Right atrium auricular region (tissue), 2 donors: ENCODE data around the gene AOX1. TPM values are rescaled to one million over a fixed set of nuclear protein-coding genes. Genes with fewer than 3 reads are reported as not detected.

Source experiments
- DNase-seq: peaks from one replicate; pipeline ENCODE4 v3.0.0-alpha.2; 2019; ENCODE audit warnings: low spot score
- H3K27ac ChIP-seq, 2 donors: fragments of 200-600 bp; sonication (generic); 1 replicate in 1 of 2; 2 replicates in 1 of 2; pipeline ENCODE4 v1.5.1; 2016 to 2019
- H3K27me3 ChIP-seq, 2 donors: fragments of 200-600 bp; sonication (generic); one replicate each; pipeline versions ENCODE4 v1.5.1 to v1.6.0; 2017 to 2019
- H3K36me3 ChIP-seq: fragments of 200-600 bp; sonication (generic); one replicate; pipeline ENCODE4 v1.5.1; 2016
- H3K4me1 ChIP-seq, 2 donors: fragments of 200-600 bp; sonication (generic); one replicate each; pipeline versions ENCODE4 v1.5.1 to v1.6.0; 2017 to 2019
- H3K4me3 ChIP-seq, 2 donors: fragments of 200-600 bp; sonication (generic); 1 replicate in 1 of 2; 2 replicates in 1 of 2; pipeline ENCODE4 v1.5.1; 2017 to 2019; ENCODE audit warnings: mild to moderate bottlenecking in 1 of 2, moderate library complexity in 1 of 2
- H3K9me3 ChIP-seq, 2 donors: fragments of 200-600 bp; sonication (generic); one replicate each; pipeline ENCODE4 v1.5.1; 2019
- CTCF ChIP-seq, 2 donors: fragments of 200-600 bp; sonication (generic); IDR thresholded peaks; one replicate each; pipeline ENCODE4 v1.5.1; 2019; ENCODE audit warnings: antibody characterized with exemption in 2 of 2
- total RNA-seq, 2 donors: library from RNA; depleted of rRNA; stranded (reverse); fragments of >200 nt; gene quantifications; one replicate each; pipeline ENCODE4 v1.1.0, GENCODE V29; 2016

AOX1 gene
- total RNA-seq, 2 donors from 2014 or later: 12.2 to 48.2 TPM

DNA sequence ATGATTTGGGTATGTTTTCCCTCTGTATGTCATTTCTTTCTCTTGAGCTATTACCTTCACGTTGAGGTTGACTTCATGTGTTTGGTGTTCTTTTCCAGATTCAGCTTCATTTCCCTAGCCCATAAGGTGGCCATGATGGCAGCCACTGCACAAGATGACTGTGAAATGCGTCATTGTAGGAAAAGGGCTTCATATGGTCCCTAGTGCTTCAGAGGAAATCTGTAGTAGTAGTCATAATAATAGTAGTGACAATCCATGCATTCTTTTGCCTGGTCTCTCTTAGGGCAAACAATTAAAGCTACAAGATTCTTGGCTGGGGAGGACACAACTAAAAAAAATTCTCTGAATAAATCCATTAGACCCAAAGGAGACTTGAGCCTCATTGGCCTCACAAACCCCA lies 28.4 kb downstream of the AOX1 start:
- Histone ChIP-seq H3K4me1 (no peaks in the 10 kb centered on the region), H3K36me3 (no peaks in the 10 kb centered on the region), H3K9me3 (no peaks in the 10 kb centered on the region), H3K27me3 (no peaks in the 10 kb centered on the region), H3K4me3 (no peak overlapping the region), H3K27ac (no peak overlapping the region)
- no peak for DNase-seq
- no peak for TF ChIP-seq CTCF (IDR thresholded peaks at IDR 0.05)

- no peaks in the 10 kb centered on the region for H3K4me1 ChIP-seq
- DNase-seq: no peak
- H3K4me3 ChIP-seq: no peak overlapping the region
- no peak for TF ChIP-seq CTCF (IDR thresholded peaks at IDR 0.05)
- no peaks in the 10 kb centered on the region for H3K36me3 ChIP-seq
- no peaks in the 10 kb centered on the region for H3K9me3 ChIP-seq
- H3K27me3 ChIP-seq: no peaks in the 10 kb centered on the region
- H3K27ac ChIP-seq: no peak overlapping the region
Observed at GRCh38 chr2:200615247-200615646, 29.4 kb downstream of the AOX1 start.

GRCh38 chr2:200616193-200616592 lies 30.4 kb downstream of the AOX1 start:
- no peak overlapping the region for H3K27ac ChIP-seq
- no peaks in the 10 kb centered on the region for H3K36me3 ChIP-seq
- H3K4me3 ChIP-seq: no peak overlapping the region
- no peak for DNase-seq
- H3K9me3 ChIP-seq: no peaks in the 10 kb centered on the region
- TF ChIP-seq CTCF (IDR thresholded peaks at IDR 0.05): no peak
- no peaks in the 10 kb centered on the region for H3K27me3 ChIP-seq
- no peaks in the 10 kb centered on the region for H3K4me1 ChIP-seq

- no peak for DNase-seq
- no peaks in the 10 kb centered on the region for H3K27me3 ChIP-seq
- no peaks in the 10 kb centered on the region for H3K36me3 ChIP-seq
- H3K27ac ChIP-seq: no peak overlapping the region
- no peaks in the 10 kb centered on the region for H3K9me3 ChIP-seq
- TF ChIP-seq CTCF (IDR thresholded peaks at IDR 0.05): no peak
- no peak overlapping the region for H3K4me3 ChIP-seq
- no peaks in the 10 kb centered on the region for H3K4me1 ChIP-seq
Observed at GRCh38 chr2:200616656-200617055, 30.8 kb downstream of the AOX1 start.

DNA sequence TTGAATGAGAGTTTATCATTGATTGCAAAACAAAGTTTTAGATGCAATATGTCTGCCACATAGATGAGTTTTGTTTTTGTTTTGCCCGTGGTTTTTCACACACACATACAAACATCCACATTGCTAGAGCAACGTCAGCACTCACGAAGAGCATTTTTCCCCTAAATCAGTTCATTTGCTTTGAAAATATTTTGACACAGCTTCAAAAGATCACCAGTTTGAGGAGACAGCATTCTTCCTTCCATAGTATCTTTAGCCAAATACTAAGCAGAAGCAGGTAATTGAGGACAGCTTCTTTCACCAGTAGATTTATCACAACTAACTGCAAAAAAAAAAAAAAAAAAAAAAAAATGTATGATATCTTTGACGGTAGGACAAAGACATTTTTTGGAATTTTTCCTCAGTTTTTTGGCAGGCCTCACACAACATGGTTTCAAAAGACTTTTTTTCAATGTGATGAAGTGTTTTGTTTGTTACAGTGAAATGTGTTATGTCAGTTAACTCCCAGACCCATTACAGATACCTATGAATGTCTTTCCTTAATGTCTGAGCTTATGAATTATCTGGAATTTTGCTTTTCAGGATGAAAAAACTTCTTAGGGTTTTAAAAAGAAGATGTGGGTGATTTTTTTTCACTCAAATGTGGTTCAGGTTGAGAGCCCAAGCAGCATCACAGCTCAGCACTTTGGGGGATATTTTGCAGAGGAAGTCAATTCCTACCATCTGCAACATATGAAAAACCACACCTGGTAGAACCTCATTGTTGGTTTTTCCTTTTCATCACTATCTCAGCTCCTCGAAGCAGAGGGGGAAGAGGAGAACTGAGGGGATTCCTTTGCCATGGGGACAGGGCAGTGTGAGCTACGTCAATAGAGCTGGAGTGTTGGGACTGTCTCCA lies 31.6 kb downstream of the AOX1 start:
- Histone ChIP-seq H3K4me3 (no peak overlapping the region), H3K36me3 (no peaks in the 10 kb centered on the region), H3K27me3 (no peaks in the 10 kb centered on the region), H3K9me3 (no peaks in the 10 kb centered on the region), H3K27ac (no peak overlapping the region), H3K4me1 (no peaks in the 10 kb centered on the region)
- DNase-seq: no peak
- TF ChIP-seq CTCF (IDR thresholded peaks at IDR 0.05): no peak

- DNase-seq: no peak
- Histone ChIP-seq H3K27me3 (no peaks in the 10 kb centered on the region), H3K4me1 (no peaks in the 10 kb centered on the region), H3K27ac (no peak overlapping the region), H3K36me3 (no peaks in the 10 kb centered on the region), H3K9me3 (no peaks in the 10 kb centered on the region), H3K4me3 (no peak overlapping the region)
- no peak for TF ChIP-seq CTCF (IDR thresholded peaks at IDR 0.05)
Observed at GRCh38 chr2:200618054-200618419, 32.2 kb downstream of the AOX1 start.
